Measurements from ENCODE around the gene PCSK9.

- TF ChIP-seq EZH2 (IDR thresholded peaks at IDR 0.05; ENCODE audit: borderline replicate concordance, low read depth, low read length, poor library complexity, severe bottlenecking) (no peak), CTCF (conservative IDR thresholded peaks at IDR 0.05; ENCODE audit: low read depth, low read length) (no peak)
Measured at GRCh38 chr1:55095095-55095494, 55.7 kb downstream of the PCSK9 start.

Measured in A673 (cell line).